H1 (cell line): ENCODE data around the gene MAP2K5. TPM values are rescaled to one million over a fixed set of nuclear protein-coding genes. Genes with fewer than 3 reads are reported as not detected.

Experiments
- ASH2L ChIP-seq: fragments of 200-600, 300-600 bp; sonication (generic); IDR thresholded peaks from one replicate; pipeline ENCODE4 v1.7.1; 2017; ENCODE audit warnings: low read length
- CREB1 ChIP-seq: IDR thresholded peaks from 2 replicates; pipeline ENCODE4 v1.6.1; 2012; ENCODE audit warnings: inconsistent platforms
- HDAC2 ChIP-seq, 2 experiments: fragments of 300-600 bp in 1 of 2; sonication (generic) in 1 of 2; IDR thresholded peaks; 2 replicates each; pipeline ENCODE4 v1.6.1; 2011 to 2012; ENCODE audit warnings: low read depth in 2 of 2, low read length in 2 of 2, mild to moderate bottlenecking in 2 of 2, moderate library complexity in 2 of 2, borderline replicate concordance in 1 of 2, inconsistent platforms in 1 of 2
- KDM5A ChIP-seq: fragments of 200-600 bp; IDR thresholded peaks from 2 replicates; pipeline ENCODE4 v1.7.1; 2012; ENCODE audit warnings: mild to moderate bottlenecking, low read length, inconsistent platforms, mixed read lengths
- SP1 ChIP-seq: IDR thresholded peaks from 2 replicates; pipeline ENCODE4 v1.6.1; 2011; ENCODE audit warnings: low read depth, low read length
- SUZ12 ChIP-seq: fragments of 200-600 bp; sonication (generic); IDR thresholded peaks from 2 replicates; pipeline ENCODE4 v1.6.1; 2012; ENCODE audit warnings: mild to moderate bottlenecking, inconsistent platforms, low read length, moderate library complexity, mixed read lengths
- TAF1 ChIP-seq: IDR thresholded peaks from 2 replicates; pipeline ENCODE4 v1.6.1; 2011; ENCODE audit warnings: mild to moderate bottlenecking, low read depth, low read length
- polyA plus RNA-seq, 7 experiments: library from polyadenylated mRNA; depleted of rRNA in 3 of 7; stranded (reverse) in 5 of 7; unstranded in 2 of 7; fragments of >200 nt in 5 of 7; fragments of 200-250 nt in 2 of 7; gene quantifications; 1 replicate in 5 of 7; 2 replicates in 1 of 7; 4 replicates in 1 of 7; pipeline versions ENCODE4 v1.2.1 to v1.2.3, GENCODE V29; 2011 to 2013; ENCODE audit warnings: missing spikeins in 2 of 7, mixed read lengths in 2 of 7
- total RNA-seq: library from RNA; stranded (reverse); fragmentation: NEBNext Ultra II Directional; extraction: Animal tissue kit (Norgen Biotek cat#: 25700); gene quantifications from 2 replicates; pipeline ENCODE4 v1.2.1, GENCODE V29; 2021
- TF ChIP-seq, protein P1 (sequence below): fragments of 300-600 bp; sonication (generic); IDR thresholded peaks from 2 replicates; pipeline ENCODE4 v1.7.1; 2012; ENCODE audit warnings: low read length, moderate library complexity, mild to moderate bottlenecking, inconsistent platforms; ENCODE audit not compliant: insufficient replicate concordance

MAP2K5 gene
- total and polyA plus RNA-seq, 2 of the 8 experiments (the other 6 are each of a cell fraction or from before 2014, with no cell fraction given), result 4.4 to 15.8 TPM

GRCh38 chr15:67495585-67495984, 46.9 kb upstream of the MAP2K5 start (continued):
- TF ChIP-seq, protein P1, sequence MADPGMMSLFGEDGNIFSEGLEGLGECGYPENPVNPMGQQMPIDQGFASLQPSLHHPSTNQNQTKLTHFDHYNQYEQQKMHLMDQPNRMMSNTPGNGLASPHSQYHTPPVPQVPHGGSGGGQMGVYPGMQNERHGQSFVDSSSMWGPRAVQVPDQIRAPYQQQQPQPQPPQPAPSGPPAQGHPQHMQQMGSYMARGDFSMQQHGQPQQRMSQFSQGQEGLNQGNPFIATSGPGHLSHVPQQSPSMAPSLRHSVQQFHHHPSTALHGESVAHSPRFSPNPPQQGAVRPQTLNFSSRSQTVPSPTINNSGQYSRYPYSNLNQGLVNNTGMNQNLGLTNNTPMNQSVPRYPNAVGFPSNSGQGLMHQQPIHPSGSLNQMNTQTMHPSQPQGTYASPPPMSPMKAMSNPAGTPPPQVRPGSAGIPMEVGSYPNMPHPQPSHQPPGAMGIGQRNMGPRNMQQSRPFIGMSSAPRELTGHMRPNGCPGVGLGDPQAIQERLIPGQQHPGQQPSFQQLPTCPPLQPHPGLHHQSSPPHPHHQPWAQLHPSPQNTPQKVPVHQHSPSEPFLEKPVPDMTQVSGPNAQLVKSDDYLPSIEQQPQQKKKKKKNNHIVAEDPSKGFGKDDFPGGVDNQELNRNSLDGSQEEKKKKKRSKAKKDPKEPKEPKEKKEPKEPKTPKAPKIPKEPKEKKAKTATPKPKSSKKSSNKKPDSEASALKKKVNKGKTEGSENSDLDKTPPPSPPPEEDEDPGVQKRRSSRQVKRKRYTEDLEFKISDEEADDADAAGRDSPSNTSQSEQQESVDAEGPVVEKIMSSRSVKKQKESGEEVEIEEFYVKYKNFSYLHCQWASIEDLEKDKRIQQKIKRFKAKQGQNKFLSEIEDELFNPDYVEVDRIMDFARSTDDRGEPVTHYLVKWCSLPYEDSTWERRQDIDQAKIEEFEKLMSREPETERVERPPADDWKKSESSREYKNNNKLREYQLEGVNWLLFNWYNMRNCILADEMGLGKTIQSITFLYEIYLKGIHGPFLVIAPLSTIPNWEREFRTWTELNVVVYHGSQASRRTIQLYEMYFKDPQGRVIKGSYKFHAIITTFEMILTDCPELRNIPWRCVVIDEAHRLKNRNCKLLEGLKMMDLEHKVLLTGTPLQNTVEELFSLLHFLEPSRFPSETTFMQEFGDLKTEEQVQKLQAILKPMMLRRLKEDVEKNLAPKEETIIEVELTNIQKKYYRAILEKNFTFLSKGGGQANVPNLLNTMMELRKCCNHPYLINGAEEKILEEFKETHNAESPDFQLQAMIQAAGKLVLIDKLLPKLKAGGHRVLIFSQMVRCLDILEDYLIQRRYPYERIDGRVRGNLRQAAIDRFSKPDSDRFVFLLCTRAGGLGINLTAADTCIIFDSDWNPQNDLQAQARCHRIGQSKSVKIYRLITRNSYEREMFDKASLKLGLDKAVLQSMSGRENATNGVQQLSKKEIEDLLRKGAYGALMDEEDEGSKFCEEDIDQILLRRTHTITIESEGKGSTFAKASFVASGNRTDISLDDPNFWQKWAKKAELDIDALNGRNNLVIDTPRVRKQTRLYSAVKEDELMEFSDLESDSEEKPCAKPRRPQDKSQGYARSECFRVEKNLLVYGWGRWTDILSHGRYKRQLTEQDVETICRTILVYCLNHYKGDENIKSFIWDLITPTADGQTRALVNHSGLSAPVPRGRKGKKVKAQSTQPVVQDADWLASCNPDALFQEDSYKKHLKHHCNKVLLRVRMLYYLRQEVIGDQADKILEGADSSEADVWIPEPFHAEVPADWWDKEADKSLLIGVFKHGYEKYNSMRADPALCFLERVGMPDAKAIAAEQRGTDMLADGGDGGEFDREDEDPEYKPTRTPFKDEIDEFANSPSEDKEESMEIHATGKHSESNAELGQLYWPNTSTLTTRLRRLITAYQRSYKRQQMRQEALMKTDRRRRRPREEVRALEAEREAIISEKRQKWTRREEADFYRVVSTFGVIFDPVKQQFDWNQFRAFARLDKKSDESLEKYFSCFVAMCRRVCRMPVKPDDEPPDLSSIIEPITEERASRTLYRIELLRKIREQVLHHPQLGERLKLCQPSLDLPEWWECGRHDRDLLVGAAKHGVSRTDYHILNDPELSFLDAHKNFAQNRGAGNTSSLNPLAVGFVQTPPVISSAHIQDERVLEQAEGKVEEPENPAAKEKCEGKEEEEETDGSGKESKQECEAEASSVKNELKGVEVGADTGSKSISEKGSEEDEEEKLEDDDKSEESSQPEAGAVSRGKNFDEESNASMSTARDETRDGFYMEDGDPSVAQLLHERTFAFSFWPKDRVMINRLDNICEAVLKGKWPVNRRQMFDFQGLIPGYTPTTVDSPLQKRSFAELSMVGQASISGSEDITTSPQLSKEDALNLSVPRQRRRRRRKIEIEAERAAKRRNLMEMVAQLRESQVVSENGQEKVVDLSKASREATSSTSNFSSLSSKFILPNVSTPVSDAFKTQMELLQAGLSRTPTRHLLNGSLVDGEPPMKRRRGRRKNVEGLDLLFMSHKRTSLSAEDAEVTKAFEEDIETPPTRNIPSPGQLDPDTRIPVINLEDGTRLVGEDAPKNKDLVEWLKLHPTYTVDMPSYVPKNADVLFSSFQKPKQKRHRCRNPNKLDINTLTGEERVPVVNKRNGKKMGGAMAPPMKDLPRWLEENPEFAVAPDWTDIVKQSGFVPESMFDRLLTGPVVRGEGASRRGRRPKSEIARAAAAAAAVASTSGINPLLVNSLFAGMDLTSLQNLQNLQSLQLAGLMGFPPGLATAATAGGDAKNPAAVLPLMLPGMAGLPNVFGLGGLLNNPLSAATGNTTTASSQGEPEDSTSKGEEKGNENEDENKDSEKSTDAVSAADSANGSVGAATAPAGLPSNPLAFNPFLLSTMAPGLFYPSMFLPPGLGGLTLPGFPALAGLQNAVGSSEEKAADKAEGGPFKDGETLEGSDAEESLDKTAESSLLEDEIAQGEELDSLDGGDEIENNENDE, result no peak
- TF ChIP-seq SP1 (no peak), SUZ12 (no peak), HDAC2 (IDR thresholded peaks at IDR 0.05; ENCODE audit: borderline replicate concordance in 1 of 2, low read depth in 2 of 2, low read length in 2 of 2) (no peak), ASH2L (no peak), KDM5A (no peak), TAF1 (no peak), CREB1 (no peak)
